Fibroblast of villous mesenchyme (primary cell): ENCODE data around the gene CLNK. TPM values are rescaled to one million over a fixed set of nuclear protein-coding genes. Genes with fewer than 3 reads are reported as not detected.

Experiments
- DNase-seq: peaks from one replicate; pipeline ENCODE4 v3.0.0-alpha.2; 2010; ENCODE audit warnings: low read depth
- H3K4me3 ChIP-seq: 2 replicates; pipeline ENCODE4 v1.5.1; 2011; ENCODE audit warnings: low read depth, mild to moderate bottlenecking, low read length
- total RNA-seq: library from RNA; depleted of rRNA; stranded (reverse); fragments of >200 nt; gene quantifications from 2 replicates; pipeline ENCODE4 v1.2.3, GENCODE V29; 2012
- TF ChIP-seq, protein P1 (sequence below): IDR thresholded peaks from 2 replicates; pipeline ENCODE4 v1.5.1; 2012; ENCODE audit warnings: low read depth, mild to moderate bottlenecking, low read length; ENCODE audit not compliant: insufficient read depth

Gene CLNK
- total RNA-seq, 1 donor = not detected

DNA sequence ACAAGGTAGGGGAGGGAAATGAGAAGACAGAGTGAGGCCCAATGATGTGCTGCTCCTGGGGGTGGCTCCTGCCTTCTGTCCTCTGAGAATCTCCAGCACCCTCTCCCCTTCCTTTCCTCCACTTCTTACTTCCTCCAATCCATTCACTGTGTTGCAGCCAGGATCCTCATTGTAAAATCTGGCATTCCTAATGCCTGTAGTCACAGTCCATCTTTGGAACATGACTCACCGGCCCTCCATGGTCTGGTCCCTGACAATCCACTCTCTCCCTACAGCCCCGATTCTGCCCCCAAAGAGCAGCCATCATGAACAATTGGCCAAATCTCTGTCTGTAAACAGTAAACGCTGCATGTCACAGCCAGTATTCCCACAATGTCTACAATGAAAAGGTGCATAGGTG is 72.9 kb downstream of the CLNK start:
- TF ChIP-seq, protein P1, sequence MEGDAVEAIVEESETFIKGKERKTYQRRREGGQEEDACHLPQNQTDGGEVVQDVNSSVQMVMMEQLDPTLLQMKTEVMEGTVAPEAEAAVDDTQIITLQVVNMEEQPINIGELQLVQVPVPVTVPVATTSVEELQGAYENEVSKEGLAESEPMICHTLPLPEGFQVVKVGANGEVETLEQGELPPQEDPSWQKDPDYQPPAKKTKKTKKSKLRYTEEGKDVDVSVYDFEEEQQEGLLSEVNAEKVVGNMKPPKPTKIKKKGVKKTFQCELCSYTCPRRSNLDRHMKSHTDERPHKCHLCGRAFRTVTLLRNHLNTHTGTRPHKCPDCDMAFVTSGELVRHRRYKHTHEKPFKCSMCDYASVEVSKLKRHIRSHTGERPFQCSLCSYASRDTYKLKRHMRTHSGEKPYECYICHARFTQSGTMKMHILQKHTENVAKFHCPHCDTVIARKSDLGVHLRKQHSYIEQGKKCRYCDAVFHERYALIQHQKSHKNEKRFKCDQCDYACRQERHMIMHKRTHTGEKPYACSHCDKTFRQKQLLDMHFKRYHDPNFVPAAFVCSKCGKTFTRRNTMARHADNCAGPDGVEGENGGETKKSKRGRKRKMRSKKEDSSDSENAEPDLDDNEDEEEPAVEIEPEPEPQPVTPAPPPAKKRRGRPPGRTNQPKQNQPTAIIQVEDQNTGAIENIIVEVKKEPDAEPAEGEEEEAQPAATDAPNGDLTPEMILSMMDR = no peak
- no peak overlapping the region for H3K4me3 ChIP-seq
- DNase-seq = peak; percentile 79

DNA sequence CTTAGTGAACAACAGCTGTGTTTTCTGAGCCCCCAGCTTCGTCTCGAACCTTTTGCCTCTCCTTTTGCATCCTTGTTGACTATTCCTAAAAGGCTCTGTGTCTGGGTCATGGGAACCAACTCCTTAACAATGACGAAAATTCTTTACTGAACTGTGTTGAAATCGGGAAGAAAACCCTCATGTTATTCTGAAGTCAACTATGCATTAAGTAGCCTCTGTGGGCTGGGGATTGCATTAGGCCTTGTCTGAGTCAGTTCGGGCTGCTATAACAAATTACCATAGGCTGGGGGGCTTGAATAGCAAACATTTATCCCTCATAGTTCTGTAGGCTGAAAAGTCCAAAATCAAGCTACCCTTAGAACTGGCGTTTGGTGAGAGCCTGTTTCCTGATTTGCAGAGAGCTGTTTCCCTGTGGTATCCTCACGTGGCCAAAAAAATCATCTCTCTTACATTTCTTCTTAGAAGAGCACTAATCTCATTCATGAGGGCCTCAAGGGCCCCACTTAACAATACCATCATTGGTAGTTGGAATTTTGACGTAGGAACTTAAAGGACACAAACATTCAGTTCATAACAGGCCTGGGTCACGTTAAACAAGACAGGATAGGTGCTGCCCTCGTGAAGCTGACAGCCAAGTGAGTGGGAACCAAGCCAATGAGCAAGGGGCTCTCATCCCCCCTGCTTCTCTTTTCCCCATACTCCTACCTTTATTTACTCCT is 75.9 kb downstream of the CLNK start:
- TF ChIP-seq, protein P1 = no peak
- no peak overlapping the region for H3K4me3 ChIP-seq
- peak; percentile 10 for DNase-seq

DNA sequence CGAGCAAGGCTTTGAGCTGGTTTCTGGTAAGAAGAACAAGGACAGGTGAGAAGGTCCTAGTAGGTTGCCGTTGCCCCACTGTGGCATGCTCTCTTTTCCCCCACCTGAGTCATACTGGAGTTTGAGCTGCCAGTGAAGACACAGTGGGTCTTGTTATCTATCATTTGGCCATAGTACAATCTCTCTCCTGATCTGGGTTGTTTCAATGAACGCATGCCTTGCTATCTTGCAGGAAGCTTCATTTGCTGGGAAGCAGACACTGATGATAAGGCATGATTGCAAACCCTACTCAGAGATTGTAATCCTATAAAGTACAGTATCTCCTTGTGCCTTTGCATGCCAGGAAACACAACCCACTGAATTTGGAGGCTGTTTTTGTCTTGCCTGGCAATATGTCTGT is 77.4 kb downstream of the CLNK start:
- TF ChIP-seq, protein P1 = no peak
- peak; percentile 6 for DNase-seq
- H3K4me3 ChIP-seq = no peak overlapping the region

DNA sequence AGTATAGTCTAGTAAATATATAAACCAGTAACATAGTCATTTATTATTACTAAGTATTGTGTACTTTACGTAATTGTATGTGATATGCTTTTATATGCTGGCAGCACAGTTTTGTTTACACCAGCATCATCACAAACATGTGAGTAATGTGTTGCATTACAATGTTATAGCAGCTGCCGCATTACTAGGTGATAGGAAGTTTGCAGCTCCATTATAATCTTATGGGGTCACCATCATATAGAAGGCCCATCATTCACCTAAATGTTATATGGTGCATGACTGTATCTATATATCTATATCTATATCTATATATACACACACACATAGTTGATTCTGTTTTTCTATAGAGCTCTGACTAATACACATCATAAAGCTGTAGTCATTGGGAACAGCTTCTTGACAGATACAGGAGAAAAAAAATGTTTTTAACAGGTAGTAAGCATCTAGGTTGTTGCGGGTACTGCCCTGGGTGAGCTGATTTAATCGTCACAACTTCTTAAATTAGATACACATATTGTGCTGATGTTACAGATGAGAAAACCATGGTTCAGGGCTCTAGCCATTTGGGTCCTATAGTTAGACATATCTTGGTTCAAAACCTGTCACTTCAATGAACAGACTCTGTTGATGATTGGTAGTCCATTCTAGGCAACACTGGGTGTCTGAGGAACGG is 77.9 kb downstream of the CLNK start:
- no peak overlapping the region for H3K4me3 ChIP-seq
- TF ChIP-seq, protein P1 = no peak
- DNase-seq = peak; percentile 9

DNA sequence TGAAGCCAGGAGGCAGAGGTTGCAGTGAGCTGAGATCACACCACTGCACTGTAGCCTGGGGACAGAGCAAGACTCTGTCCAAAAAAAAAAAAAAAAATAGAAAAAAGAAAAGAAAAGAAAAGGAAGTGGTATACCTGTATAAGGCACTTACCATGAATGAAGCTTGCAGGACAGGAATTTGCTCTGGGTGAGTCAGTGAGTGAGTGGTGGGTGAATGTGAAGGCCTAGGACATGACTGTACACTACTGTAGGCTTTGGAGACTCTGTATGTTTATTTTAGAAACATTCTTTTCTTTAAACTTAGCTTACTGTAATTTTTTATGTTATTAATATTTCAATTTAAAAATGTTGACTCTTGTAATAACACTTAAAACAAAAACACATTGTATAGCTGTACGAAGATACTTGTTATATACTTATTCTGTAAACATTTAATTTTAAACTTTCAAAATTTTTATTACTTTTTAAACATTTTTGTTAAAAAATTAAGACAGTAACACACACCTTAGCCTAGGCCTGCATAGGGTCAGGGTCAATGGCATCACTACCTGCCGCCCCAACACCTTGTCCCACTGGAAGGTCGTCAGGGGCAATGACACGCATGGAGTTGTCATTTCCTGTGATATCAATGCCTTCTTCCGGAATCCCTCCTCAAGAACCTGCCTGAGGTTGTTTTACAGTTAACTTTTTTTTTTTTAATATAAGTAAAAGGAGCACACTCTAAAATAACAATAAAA is 78.7 kb downstream of the CLNK start:
- TF ChIP-seq, protein P1 = no peak
- H3K4me3 ChIP-seq = no peak overlapping the region
- peak; percentile 30 for DNase-seq

DNA sequence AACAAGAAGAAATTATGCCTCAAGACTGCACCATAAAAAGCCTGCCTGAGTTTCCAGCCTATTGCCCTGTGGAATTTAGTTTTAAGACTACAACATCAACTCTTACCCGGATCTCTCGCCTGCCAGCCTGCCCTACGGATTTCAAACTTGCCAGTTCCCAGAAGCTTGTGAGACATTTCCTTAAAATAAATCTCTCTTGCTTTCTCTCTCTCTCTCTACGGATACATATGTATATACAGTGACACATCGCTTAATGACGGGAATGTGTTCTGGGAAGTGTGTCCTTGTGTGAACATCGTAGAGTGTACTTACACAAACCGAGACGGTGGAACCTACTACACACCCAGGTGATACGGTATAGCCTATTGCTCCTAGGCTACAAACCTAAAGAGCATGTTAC is 79.5 kb downstream of the CLNK start:
- TF ChIP-seq, protein P1 = no peak
- DNase-seq = no peak
- no peak overlapping the region for H3K4me3 ChIP-seq
